K562 (cell line): ENCODE data around the gene UBA7. TPM values are rescaled to one million over a fixed set of nuclear protein-coding genes. Genes with fewer than 3 reads are reported as not detected.

Experiments used
- ASH1L ChIP-seq: fragments of 450-650 bp; IDR thresholded peaks from 2 replicates; pipeline ENCODE4 v1.6.1; 2018; ENCODE audit warnings: borderline replicate concordance, mild to moderate bottlenecking, low read depth; ENCODE audit not compliant: partially characterized antibody
- CBFA2T3 ChIP-seq: fragments of 450-650 bp; IDR thresholded peaks from 2 replicates; pipeline ENCODE4 v1.6.1; 2017
- CBX5 ChIP-seq: IDR thresholded peaks from 2 replicates; pipeline ENCODE4 v1.6.1; 2014; ENCODE audit warnings: low read depth, borderline replicate concordance
- CREBBP ChIP-seq: IDR thresholded peaks from one replicate; pipeline ENCODE4 v1.6.1; 2012; ENCODE audit warnings: low read depth, mild to moderate bottlenecking, control low read depth, inconsistent platforms, low read length
- GATAD2B ChIP-seq: fragments of 450-650 bp; IDR thresholded peaks from 2 replicates; pipeline ENCODE4 v1.6.1; 2017; ENCODE audit warnings: mild to moderate bottlenecking, borderline replicate concordance
- HLTF ChIP-seq: fragments of 450-650 bp; IDR thresholded peaks from 2 replicates; pipeline ENCODE4 v1.6.1; 2016
- HNRNPL ChIP-seq: fragments of 200-400 bp; formaldehyde crosslinking; IDR thresholded peaks from 2 replicates; pipeline ENCODE4 v1.6.1; 2017; ENCODE audit warnings: low read depth, mild to moderate bottlenecking, low read length
- JUN ChIP-seq, 2 experiments: sonication (generic) in 1 of 2; formaldehyde crosslinking in 1 of 2; IDR thresholded peaks; 2 replicates each; pipeline versions ENCODE4 v1.6.1 to v1.8.0; 2012 to 2022; ENCODE audit warnings: borderline replicate concordance in 2 of 2, mild to moderate bottlenecking in 2 of 2, improper control_type of control experiment in 1 of 2, low read depth in 1 of 2, low read length in 1 of 2, missing genetic modification reagents in 1 of 2
- MAFK ChIP-seq: IDR thresholded peaks from 2 replicates; pipeline ENCODE4 v1.6.1; 2011; ENCODE audit warnings: low read length, improper control_type of control experiment
- RBM17 ChIP-seq: fragments of 200-400 bp; formaldehyde crosslinking; IDR thresholded peaks from 2 replicates; pipeline ENCODE4 v1.6.1; 2017; ENCODE audit warnings: low read depth, mild to moderate bottlenecking, low read length, borderline replicate concordance
- TEAD2 ChIP-seq: fragments of 450-650 bp; IDR thresholded peaks from 2 replicates; pipeline ENCODE4 v1.6.1; 2016; ENCODE audit warnings: missing genetic modification characterization, control low read depth, missing compliant biosample characterization
- TFAM ChIP-seq: fragments of 250-450 bp; sonication (Bioruptor Pico); conservative IDR thresholded peaks from 2 replicates; pipeline ENCODE4 v1.5.0; 2021; ENCODE audit warnings: mild to moderate bottlenecking, moderate library complexity
- U2AF1 ChIP-seq: fragments of 200-400 bp; formaldehyde crosslinking; optimal IDR thresholded peaks from 2 replicates; pipeline ENCODE3; 2017; ENCODE audit warnings: mild to moderate bottlenecking, low read depth, low read length, moderate library complexity
- ZNF274 ChIP-seq: IDR thresholded peaks from 2 replicates; pipeline ENCODE4 v1.6.1; 2011; ENCODE audit warnings: low read depth, mild to moderate bottlenecking, low read length, moderate library complexity, borderline replicate concordance
- ZNF41 ChIP-seq: fragments of 250-450 bp; sonication (Bioruptor Pico); conservative IDR thresholded peaks from 2 replicates; pipeline ENCODE4 v1.4.0; 2020; ENCODE audit warnings: mild to moderate bottlenecking
- ZNF76 ChIP-seq: fragments of 250-450 bp; sonication (Bioruptor Pico); IDR thresholded peaks from 2 replicates; pipeline ENCODE4 v1.4.0; 2020; ENCODE audit warnings: mild to moderate bottlenecking, moderate library complexity, borderline replicate concordance
- polyA plus RNA-seq, 8 experiments: library from polyadenylated mRNA; depleted of rRNA in 4 of 8; stranded (reverse) in 5 of 8; unstranded in 3 of 8; fragments of >200 nt; fragmentation: Nextera tagmentation in 2 of 8; fragmentation: Illumina TruSeq in 1 of 8; extraction: Ambion mirVana in 2 of 8; extraction: Trizol in 1 of 8; gene quantifications; 2 replicates each; pipeline versions ENCODE4 v1.2.1 to v1.2.3, GENCODE V29; 2011 to 2014; ENCODE audit warnings: inconsistent platforms in 1 of 8, missing spikeins in 1 of 8
- total RNA-seq, 7 experiments: library from RNA; depleted of rRNA in 6 of 7; stranded (reverse); fragments of >200 nt in 6 of 7; fragmentation: Illumina TruSeq in 2 of 7; extraction: Trizol in 2 of 7; gene quantifications; 2 replicates each; pipeline versions ENCODE4 v1.2.1 to v1.2.3, GENCODE V29; 2011 to 2021; ENCODE audit warnings: low replicate concordance in 1 of 7
- TF ChIP-seq, protein P1 (sequence below): fragments of 250-450 bp; sonication (Bioruptor Pico); IDR thresholded peaks from 2 replicates; pipeline ENCODE4 v1.4.0; 2020; ENCODE audit warnings: mild to moderate bottlenecking, moderate library complexity
- TF ChIP-seq, protein P2 (sequence below): IDR thresholded peaks from 2 replicates; pipeline ENCODE4 v1.6.1; 2011; ENCODE audit warnings: borderline replicate concordance, low read depth, mild to moderate bottlenecking, moderate library complexity, low read length; ENCODE audit not compliant: insufficient read depth, poor library complexity, severe bottlenecking
- TF ChIP-seq, protein P3 (sequence below), 3 experiments: IDR thresholded peaks in 2 of 3; conservative IDR thresholded peaks in 1 of 3; 2 replicates each; pipeline ENCODE4 v1.5.1; 2011 to 2012; ENCODE audit warnings: low read length in 3 of 3, mild to moderate bottlenecking in 3 of 3, control low read depth in 2 of 3, improper control_type of control experiment in 1 of 3, inconsistent platforms in 1 of 3, low read depth in 1 of 3, mixed read lengths in 1 of 3, moderate library complexity in 1 of 3; ENCODE audit not compliant: insufficient read depth in 2 of 3
- TF ChIP-seq, protein P4 (sequence below): fragments of 250-450 bp; sonication (Bioruptor Pico); IDR thresholded peaks from 2 replicates; pipeline ENCODE4 v1.8.0; 2021; ENCODE audit warnings: moderate library complexity, mild to moderate bottlenecking, inconsistent platforms

The UBA7 gene
- total and polyA plus RNA-seq, 9 of the 15 experiments (the other 6 are each of a cell fraction or from before 2014, with no cell fraction given): 0.17 to 3.3 (median 2.0) TPM

DNA sequence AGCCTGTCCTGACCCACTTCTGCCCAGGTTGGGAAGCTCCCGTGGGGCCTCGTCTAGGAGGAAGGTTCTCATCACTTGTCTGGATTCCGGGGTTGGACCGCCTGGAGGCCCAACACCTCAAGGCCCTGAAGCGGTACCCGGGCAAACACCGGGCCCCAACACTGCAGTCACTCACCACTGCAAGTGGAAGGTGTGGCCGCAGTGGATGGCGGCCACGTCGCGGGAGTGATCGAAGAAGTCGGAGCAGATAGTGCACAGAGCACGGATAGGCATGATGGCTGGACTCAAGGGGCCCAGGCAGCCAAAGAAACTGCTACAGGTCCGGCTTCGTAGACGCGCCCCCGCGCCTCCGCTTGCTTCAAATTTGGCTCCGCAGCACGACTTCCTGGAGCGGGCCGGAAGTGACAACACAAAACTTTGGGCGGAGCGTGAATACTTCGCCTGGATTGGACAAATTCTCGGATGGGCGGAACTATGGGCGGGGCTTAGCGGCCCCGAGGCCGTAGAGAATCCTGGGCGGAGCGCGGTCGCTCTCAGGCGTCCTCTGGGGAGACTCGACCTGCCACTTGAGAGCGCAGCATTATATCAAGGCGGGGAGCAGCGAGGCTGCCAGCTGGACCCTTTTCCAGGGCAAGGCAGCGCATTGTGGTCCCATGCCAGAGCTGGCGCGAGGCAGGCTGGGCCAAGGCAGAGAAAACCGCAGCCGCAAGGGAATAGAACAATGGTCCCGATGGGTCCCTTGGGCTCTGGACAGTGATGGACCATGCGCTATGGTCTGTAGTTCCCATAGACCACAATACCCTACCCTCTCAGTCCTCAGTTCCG, 42.6 kb upstream of the UBA7 start, which contains the start of gene TRAIP (continued):
- TF ChIP-seq, protein P1, sequence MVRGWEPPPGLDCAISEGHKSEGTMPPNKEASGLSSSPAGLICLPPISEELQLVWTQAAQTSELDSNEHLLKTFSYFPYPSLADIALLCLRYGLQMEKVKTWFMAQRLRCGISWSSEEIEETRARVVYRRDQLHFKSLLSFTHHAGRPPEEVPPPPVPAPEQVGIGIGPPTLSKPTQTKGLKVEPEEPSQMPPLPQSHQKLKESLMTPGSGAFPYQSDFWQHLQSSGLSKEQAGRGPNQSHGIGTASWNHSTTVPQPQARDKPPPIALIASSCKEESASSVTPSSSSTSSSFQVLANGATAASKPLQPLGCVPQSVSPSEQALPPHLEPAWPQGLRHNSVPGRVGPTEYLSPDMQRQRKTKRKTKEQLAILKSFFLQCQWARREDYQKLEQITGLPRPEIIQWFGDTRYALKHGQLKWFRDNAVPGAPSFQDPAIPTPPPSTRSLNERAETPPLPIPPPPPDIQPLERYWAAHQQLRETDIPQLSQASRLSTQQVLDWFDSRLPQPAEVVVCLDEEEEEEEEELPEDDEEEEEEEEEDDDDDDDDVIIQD (CRISPR knock-in tag): no peak
- no peak for TF ChIP-seq CBFA2T3
- no peak for TF ChIP-seq HNRNPL
- no peak for TF ChIP-seq HLTF
- TF ChIP-seq RBM17: no peak
- TF ChIP-seq MAFK: no peak
- no peak for TF ChIP-seq CREBBP
- TF ChIP-seq, protein P2, sequence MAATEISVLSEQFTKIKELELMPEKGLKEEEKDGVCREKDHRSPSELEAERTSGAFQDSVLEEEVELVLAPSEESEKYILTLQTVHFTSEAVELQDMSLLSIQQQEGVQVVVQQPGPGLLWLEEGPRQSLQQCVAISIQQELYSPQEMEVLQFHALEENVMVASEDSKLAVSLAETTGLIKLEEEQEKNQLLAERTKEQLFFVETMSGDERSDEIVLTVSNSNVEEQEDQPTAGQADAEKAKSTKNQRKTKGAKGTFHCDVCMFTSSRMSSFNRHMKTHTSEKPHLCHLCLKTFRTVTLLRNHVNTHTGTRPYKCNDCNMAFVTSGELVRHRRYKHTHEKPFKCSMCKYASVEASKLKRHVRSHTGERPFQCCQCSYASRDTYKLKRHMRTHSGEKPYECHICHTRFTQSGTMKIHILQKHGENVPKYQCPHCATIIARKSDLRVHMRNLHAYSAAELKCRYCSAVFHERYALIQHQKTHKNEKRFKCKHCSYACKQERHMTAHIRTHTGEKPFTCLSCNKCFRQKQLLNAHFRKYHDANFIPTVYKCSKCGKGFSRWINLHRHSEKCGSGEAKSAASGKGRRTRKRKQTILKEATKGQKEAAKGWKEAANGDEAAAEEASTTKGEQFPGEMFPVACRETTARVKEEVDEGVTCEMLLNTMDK: no peak
- 0 out of 2 replicates have a peak, but pooled peaks have one; percentile 26 for TF ChIP-seq JUN (IDR thresholded peaks at IDR 0.05; ENCODE audit: borderline replicate concordance, low read depth, low read length)
- TF ChIP-seq JUN (CRISPR knock-in tag; IDR thresholded peaks at IDR 0.05; ENCODE audit: borderline replicate concordance): no peak
- TF ChIP-seq CBX5: no peak
- TF ChIP-seq, protein P3, sequence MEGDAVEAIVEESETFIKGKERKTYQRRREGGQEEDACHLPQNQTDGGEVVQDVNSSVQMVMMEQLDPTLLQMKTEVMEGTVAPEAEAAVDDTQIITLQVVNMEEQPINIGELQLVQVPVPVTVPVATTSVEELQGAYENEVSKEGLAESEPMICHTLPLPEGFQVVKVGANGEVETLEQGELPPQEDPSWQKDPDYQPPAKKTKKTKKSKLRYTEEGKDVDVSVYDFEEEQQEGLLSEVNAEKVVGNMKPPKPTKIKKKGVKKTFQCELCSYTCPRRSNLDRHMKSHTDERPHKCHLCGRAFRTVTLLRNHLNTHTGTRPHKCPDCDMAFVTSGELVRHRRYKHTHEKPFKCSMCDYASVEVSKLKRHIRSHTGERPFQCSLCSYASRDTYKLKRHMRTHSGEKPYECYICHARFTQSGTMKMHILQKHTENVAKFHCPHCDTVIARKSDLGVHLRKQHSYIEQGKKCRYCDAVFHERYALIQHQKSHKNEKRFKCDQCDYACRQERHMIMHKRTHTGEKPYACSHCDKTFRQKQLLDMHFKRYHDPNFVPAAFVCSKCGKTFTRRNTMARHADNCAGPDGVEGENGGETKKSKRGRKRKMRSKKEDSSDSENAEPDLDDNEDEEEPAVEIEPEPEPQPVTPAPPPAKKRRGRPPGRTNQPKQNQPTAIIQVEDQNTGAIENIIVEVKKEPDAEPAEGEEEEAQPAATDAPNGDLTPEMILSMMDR (IDR thresholded peaks at IDR 0.05 in 2 of 3, conservative IDR thresholded peaks at IDR 0.05 in 1 of 3; ENCODE audit: insufficient read depth in 2 of 3, low read depth in 1 of 3, low read length in 3 of 3): 0 out of 6 replicates have a peak, but pooled peaks of 1 of the 3 experiments have one; percentile 1
- no peak for TF ChIP-seq ZNF274
- no peak for TF ChIP-seq ZNF41
- TF ChIP-seq U2AF1: no peak
- no peak for TF ChIP-seq TEAD2 (tag)
- TF ChIP-seq TFAM: no peak
- no peak for TF ChIP-seq ZNF76
- TF ChIP-seq ASH1L: no peak
- no peak for TF ChIP-seq GATAD2B
- TF ChIP-seq, protein P4, sequence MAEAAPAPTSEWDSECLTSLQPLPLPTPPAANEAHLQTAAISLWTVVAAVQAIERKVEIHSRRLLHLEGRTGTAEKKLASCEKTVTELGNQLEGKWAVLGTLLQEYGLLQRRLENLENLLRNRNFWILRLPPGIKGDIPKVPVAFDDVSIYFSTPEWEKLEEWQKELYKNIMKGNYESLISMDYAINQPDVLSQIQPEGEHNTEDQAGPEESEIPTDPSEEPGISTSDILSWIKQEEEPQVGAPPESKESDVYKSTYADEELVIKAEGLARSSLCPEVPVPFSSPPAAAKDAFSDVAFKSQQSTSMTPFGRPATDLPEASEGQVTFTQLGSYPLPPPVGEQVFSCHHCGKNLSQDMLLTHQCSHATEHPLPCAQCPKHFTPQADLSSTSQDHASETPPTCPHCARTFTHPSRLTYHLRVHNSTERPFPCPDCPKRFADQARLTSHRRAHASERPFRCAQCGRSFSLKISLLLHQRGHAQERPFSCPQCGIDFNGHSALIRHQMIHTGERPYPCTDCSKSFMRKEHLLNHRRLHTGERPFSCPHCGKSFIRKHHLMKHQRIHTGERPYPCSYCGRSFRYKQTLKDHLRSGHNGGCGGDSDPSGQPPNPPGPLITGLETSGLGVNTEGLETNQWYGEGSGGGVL: no peak
